Endothelial cell of umbilical vein (primary cell): ENCODE measurements around the gene WASF2. TPM values are rescaled to one million over a fixed set of nuclear protein-coding genes. Genes with fewer than 3 reads are reported as not detected.

Experiments used
- BruUV-seq: library from RNA; stranded (reverse); fragments of 400-500 nt; replicated peaks from 2 replicates; lab custom pipeline; 2021; lab: Mats Ljungman, UMichigan
- CTCF ChIA-PET: fragments of 300-600, 350-600 bp; sonication (Branson Sonifier 250); formaldehyde crosslinking; loops from one replicate; lab custom pipeline; 2021; ENCODE audit warnings: antibody characterized with exemption, inconsistent platforms; lab: Charles Lee
- POLR2A ChIA-PET: fragments of 300-600, 350-600 bp; sonication (Branson Sonifier 250); formaldehyde crosslinking; loops from one replicate; lab custom pipeline; 2021; ENCODE audit warnings: antibody characterized with exemption, inconsistent platforms; lab: Charles Lee
- DNase-seq: peaks from one replicate; pipeline ENCODE4 v3.0.0-alpha.2; 2011; ENCODE audit warnings: low read depth, low spot score
- FAIRE-seq: peaks from 2 replicates; lab custom pipeline; 2011; peaks lifted over from hg19 to GRCh38; lab: Jason Lieb, UNC
- H2AFZ ChIP-seq: 2 replicates; pipeline ENCODE4 v1.6.0; 2012; ENCODE audit warnings: low read depth, low read length, control low read depth, inconsistent platforms
- H3K27ac ChIP-seq: 2 replicates; pipeline ENCODE4 v1.5.1; 2011; ENCODE audit warnings: low read depth, mild to moderate bottlenecking, control low read depth, low read length, moderate library complexity; ENCODE audit not compliant: insufficient read depth
- H3K27me3 ChIP-seq, 2 experiments: 2 replicates each; pipeline versions ENCODE4 v1.6.0 to v1.6.1; 2011; ENCODE audit warnings: low read length in 2 of 2, mixed read lengths in 1 of 2; ENCODE audit not compliant: control insufficient read depth in 2 of 2, insufficient read depth in 2 of 2
- H3K36me3 ChIP-seq, 2 experiments: 2 replicates in 1 of 2; 3 replicates in 1 of 2; pipeline ENCODE4 v1.5.1; 2011; ENCODE audit warnings: low read length in 2 of 2, mild to moderate bottlenecking in 1 of 2, moderate library complexity in 1 of 2; ENCODE audit not compliant: control insufficient read depth in 2 of 2, insufficient read depth in 2 of 2; ENCODE audit errors: extremely low read depth in 1 of 2
- H3K4me1 ChIP-seq: 3 replicates; pipeline ENCODE4 v1.5.1; 2011; ENCODE audit warnings: mild to moderate bottlenecking, low read length; ENCODE audit not compliant: control insufficient read depth, insufficient read depth; ENCODE audit errors: extremely low read depth
- H3K4me2 ChIP-seq: 2 replicates; pipeline ENCODE4 v1.6.1; 2011; ENCODE audit warnings: low read length, control low read depth, mixed read lengths; ENCODE audit not compliant: insufficient read depth
- H3K4me3 ChIP-seq, 3 experiments: fragments of 200-600 bp in 1 of 3; sonication (generic), shearing (Covaris generic) in 1 of 3; replicated peaks in 1 of 3; 2 replicates each; pipeline ENCODE4 v1.5.1; 2011 to 2016; ENCODE audit warnings: control low read depth in 3 of 3, low read length in 3 of 3, mild to moderate bottlenecking in 2 of 3, inconsistent platforms in 1 of 3, low read depth in 1 of 3, moderate library complexity in 1 of 3; ENCODE audit not compliant: insufficient read depth in 1 of 3
- H3K79me2 ChIP-seq: 2 replicates; pipeline ENCODE4 v1.6.0; 2012; ENCODE audit warnings: low read length, inconsistent platforms; ENCODE audit not compliant: control insufficient read depth, insufficient read depth
- H3K9ac ChIP-seq: replicated peaks from 2 replicates; pipeline ENCODE3; 2011; ENCODE audit warnings: low read length, control low read depth; ENCODE audit not compliant: insufficient read depth; ENCODE audit errors: extremely low read depth
- H3K9me1 ChIP-seq: replicated peaks from 3 replicates; pipeline ENCODE4 v1.6.0; 2011; ENCODE audit warnings: mild to moderate bottlenecking, low read length; ENCODE audit not compliant: control insufficient read depth, insufficient read depth; ENCODE audit errors: extremely low read depth
- H3K9me3 ChIP-seq: replicated peaks from 2 replicates; pipeline ENCODE4 v1.5.1; 2012; ENCODE audit warnings: low read length, inconsistent platforms; ENCODE audit not compliant: control insufficient read depth, insufficient read depth
- H4K20me1 ChIP-seq: replicated peaks from 2 replicates; pipeline ENCODE3; 2011; ENCODE audit warnings: mild to moderate bottlenecking, low read length; ENCODE audit not compliant: control insufficient read depth, insufficient read depth; ENCODE audit errors: extremely low read depth
- EZH2 ChIP-seq: IDR thresholded peaks from 2 replicates; pipeline ENCODE4 v1.6.1; 2012; ENCODE audit warnings: borderline replicate concordance, low read depth, mild to moderate bottlenecking, moderate library complexity, low read length, inconsistent platforms; ENCODE audit not compliant: severe bottlenecking
- FOS ChIP-seq: IDR thresholded peaks from 2 replicates; pipeline ENCODE4 v1.6.1; 2011; ENCODE audit warnings: mild to moderate bottlenecking, low read length, moderate library complexity, borderline replicate concordance; ENCODE audit not compliant: insufficient read depth
- GATA2 ChIP-seq: IDR thresholded peaks from 2 replicates; pipeline ENCODE4 v1.7.0; 2011; ENCODE audit warnings: low read depth, mild to moderate bottlenecking, moderate library complexity, mixed read lengths, low read length; ENCODE audit not compliant: insufficient read length, insufficient read depth
- JUN ChIP-seq: IDR thresholded peaks from 2 replicates; pipeline ENCODE4 v1.6.1; 2011; ENCODE audit warnings: borderline replicate concordance, low read depth; ENCODE audit not compliant: insufficient read length, insufficient read depth
- MYC ChIP-seq: IDR thresholded peaks from one replicate; pipeline ENCODE4 v1.6.1; 2011; ENCODE audit warnings: mild to moderate bottlenecking, low read depth, low read length
- POLR2A ChIP-seq: IDR thresholded peaks from 2 replicates; pipeline ENCODE4 v1.6.1; 2012; ENCODE audit warnings: low read depth, mild to moderate bottlenecking, control low read depth, low read length
- POLR2AphosphoS5 ChIP-seq: IDR thresholded peaks from 2 replicates; pipeline ENCODE4 v1.6.1; 2012; ENCODE audit warnings: low read depth, mild to moderate bottlenecking, control low read depth, low read length, moderate library complexity; ENCODE audit not compliant: insufficient read depth
- dilution Hi-C: fragments of 300-500 bp; cut with MboI; formaldehyde crosslinking; loops from one replicate; pipeline ENCODE4 v1.15.0; 2019; ENCODE audit warnings: low sequenced_read_pairs; ENCODE audit not compliant: extremely low pct_ligation_motif_present
- intact Hi-C: fragments of 100-400 bp; cut with micrococcal nuclease; formaldehyde crosslinking; loops from one replicate; pipeline ENCODE4 v1.10.0; 2022
- polyA plus RNA-seq, 4 experiments: library from polyadenylated mRNA; depleted of rRNA in 3 of 4; stranded (reverse) in 3 of 4; unstranded in 1 of 4; fragments of >200 nt; gene quantifications; 2 replicates each; pipeline versions ENCODE4 v1.2.1 to v1.2.3, GENCODE V29; 2011 to 2012; ENCODE audit warnings: missing spikeins in 1 of 4
- total RNA-seq: library from RNA; stranded (reverse); gene quantifications from 2 replicates; pipeline ENCODE4 v1.2.3, GENCODE V29; 2021
- TF ChIP-seq, protein P1 (sequence below): IDR thresholded peaks from 2 replicates; pipeline ENCODE4 v1.6.1; 2011; ENCODE audit not compliant: insufficient read depth, insufficient read length
- TF ChIP-seq, protein P2 (sequence below), 2 donors: IDR thresholded peaks; 1 replicate in 1 of 2; 2 replicates in 1 of 2; pipeline ENCODE4 v1.5.1; 2011; ENCODE audit warnings: low read length in 2 of 2, mild to moderate bottlenecking in 2 of 2, moderate library complexity in 2 of 2, control low read depth in 1 of 2, inconsistent platforms in 1 of 2, low read depth in 1 of 2; ENCODE audit not compliant: insufficient read depth in 1 of 2; ENCODE audit errors: extremely low read depth in 1 of 2

The WASF2 gene
- total and polyA plus RNA-seq, 2 donors (not counting 3 experiments of a cell fraction or from before 2014, with no cell fraction given): 76.9 to 172 TPM

DNA sequence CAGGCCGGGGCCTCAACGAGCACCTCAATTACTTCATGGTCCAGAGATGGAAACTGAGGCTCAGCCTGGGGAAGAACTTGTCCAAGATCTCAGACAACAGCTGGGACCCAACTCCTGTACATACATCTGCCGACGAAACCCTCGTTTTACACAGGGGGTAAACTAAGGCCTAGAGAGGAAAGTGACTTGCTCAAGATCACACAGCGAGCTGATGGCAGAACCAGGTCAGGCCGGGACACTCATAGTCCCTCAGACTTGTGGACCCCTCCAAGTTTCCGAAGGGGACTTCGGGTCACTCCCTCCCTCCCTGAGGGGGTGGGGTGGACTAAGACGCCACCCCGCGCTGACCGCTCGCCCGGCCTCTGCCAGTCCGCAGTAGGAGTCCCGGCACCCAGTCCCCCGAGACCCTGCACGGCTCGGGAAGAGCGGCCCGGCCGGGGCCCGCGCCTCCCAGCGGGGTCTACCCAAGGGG lies 430 bp downstream of the WASF2 start:
- no peaks in the 10 kb centered on the region for H3K9me3 ChIP-seq
- H3K9me1 ChIP-seq: no peaks in the 10 kb centered on the region
- H3K36me3 ChIP-seq: no peaks in the 10 kb centered on the region
- ChIA-PET POLR2A (interaction anchor here (0.8 kb wide), 1 partner anchor 112 kb away, joined by 6 read pairs; no protein-coding TSS in a partner anchor), CTCF (interaction anchor here (0.8 to 2.8 kb wide), 10 partner anchors 25 to 193 kb away, joined by 3 to 16 read pairs (median 5); no protein-coding TSS in a partner anchor)
- no peak for TF ChIP-seq POLR2A
- TF ChIP-seq, protein P1, sequence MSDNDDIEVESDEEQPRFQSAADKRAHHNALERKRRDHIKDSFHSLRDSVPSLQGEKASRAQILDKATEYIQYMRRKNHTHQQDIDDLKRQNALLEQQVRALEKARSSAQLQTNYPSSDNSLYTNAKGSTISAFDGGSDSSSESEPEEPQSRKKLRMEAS: no peak
- no peak for TF ChIP-seq GATA2
- no peak for TF ChIP-seq MYC
- no peak for TF ChIP-seq JUN
- no peak for TF ChIP-seq POLR2AphosphoS5
- TF ChIP-seq FOS: no peak
- no peak for TF ChIP-seq EZH2
- TF ChIP-seq, protein P2, sequence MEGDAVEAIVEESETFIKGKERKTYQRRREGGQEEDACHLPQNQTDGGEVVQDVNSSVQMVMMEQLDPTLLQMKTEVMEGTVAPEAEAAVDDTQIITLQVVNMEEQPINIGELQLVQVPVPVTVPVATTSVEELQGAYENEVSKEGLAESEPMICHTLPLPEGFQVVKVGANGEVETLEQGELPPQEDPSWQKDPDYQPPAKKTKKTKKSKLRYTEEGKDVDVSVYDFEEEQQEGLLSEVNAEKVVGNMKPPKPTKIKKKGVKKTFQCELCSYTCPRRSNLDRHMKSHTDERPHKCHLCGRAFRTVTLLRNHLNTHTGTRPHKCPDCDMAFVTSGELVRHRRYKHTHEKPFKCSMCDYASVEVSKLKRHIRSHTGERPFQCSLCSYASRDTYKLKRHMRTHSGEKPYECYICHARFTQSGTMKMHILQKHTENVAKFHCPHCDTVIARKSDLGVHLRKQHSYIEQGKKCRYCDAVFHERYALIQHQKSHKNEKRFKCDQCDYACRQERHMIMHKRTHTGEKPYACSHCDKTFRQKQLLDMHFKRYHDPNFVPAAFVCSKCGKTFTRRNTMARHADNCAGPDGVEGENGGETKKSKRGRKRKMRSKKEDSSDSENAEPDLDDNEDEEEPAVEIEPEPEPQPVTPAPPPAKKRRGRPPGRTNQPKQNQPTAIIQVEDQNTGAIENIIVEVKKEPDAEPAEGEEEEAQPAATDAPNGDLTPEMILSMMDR (IDR thresholded peaks at IDR 0.05; ENCODE audit: extremely low read depth in 1 of 2, insufficient read depth in 1 of 2, low read depth in 1 of 2, low read length in 2 of 2): no peak
- H2AFZ ChIP-seq: peak overlapping the region; percentile 42
- H3K4me3 ChIP-seq: peak overlapping the region; percentile 42 to 83 (median 80)
- BruUV-seq: no TSS peak
- peak overlapping the region; percentile 97 for H3K4me2 ChIP-seq
- peaks cover 46% of the 10 kb centered on the region for H3K79me2 ChIP-seq
- no peaks in the 10 kb centered on the region for H3K27me3 ChIP-seq
- H3K9ac ChIP-seq: peak overlapping the region; percentile 93
- intact Hi-C loops (no loop called here), dilution Hi-C loops (no loop called here)
- H4K20me1 ChIP-seq: no peaks in the 10 kb centered on the region
- peak; percentile 66 for DNase-seq
- peak; percentile 50 for FAIRE-seq
- peaks cover 14% of the 10 kb centered on the region for H3K4me1 ChIP-seq
- H3K27ac ChIP-seq: peak overlapping the region; percentile 95
